GM12873 (cell line): ENCODE data around the gene ARR3.

ENCODE experiments used
- CTCF ChIP-seq: IDR thresholded peaks from 2 replicates; pipeline ENCODE4 v1.5.1; 2012; ENCODE audit warnings: low read depth, mild to moderate bottlenecking, moderate library complexity, low read length, control low read depth; ENCODE audit not compliant: insufficient read depth; ENCODE audit errors: missing control alignments

ARR3 gene

GRCh38 chrX:70322784-70323183, 54.6 kb downstream of the ARR3 start:
- no peak for TF ChIP-seq CTCF

DNA sequence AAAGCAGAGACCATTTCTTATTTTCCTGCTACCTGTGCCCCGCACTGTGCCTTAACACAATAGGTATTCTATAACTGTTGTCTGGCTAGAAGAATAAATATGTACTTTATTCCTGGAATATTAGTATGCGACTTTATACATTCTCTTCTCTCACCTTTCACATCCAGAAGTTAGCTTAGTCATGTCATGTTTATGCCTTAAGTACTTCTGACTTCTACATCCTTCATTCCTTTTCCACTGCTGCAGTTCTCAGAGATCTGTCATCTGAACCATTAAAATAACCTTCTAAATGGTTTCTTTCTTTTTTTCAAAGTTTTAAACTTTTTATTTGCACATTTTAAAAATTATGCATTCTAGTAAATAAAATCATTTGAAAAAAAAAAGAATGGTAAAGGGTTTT, 56.2 kb downstream of the ARR3 start:
- TF ChIP-seq CTCF, result no peak

GRCh38 chrX:70331161-70331560, 63.0 kb downstream of the ARR3 start:
- TF ChIP-seq CTCF, result no peak
